ENCODE results near the gene PLA2G10. TPM values are rescaled to one million over a fixed set of nuclear protein-coding genes. Genes with fewer than 3 reads are reported as not detected.
"Not testable (repeated sequence)": the region's sequence is repeated elsewhere in the genome, so short reads cannot be mapped to it uniquely, and the experiment has no call there.

Gene PLA2G10
- total and polyA plus RNA-seq, 9 donors = 2.5 TPM; not detected in 8

GRCh38 chr16:14649816-14650215 is 44.3 kb downstream of the PLA2G10 start:
- Histone ChIP-seq H3K9me3 (no peaks in the 10 kb centered on the region), H3K27me3 (no peaks in the 10 kb centered on the region), H3K4me1 (ENCODE audit: insufficient read depth) (no peaks in the 10 kb centered on the region), H3K4me3 (no peak overlapping the region), H3K36me3 (no peaks in the 10 kb centered on the region), H3K27ac (no peak overlapping the region)
- no peak for DNase-seq
- intact Hi-C loops (cut with DNase I) = no loop called here
- TF ChIP-seq POLR2A (IDR thresholded peaks at IDR 0.05) (no peak), CTCF (IDR thresholded peaks at IDR 0.05) (no peak), EP300 (IDR thresholded peaks at IDR 0.05) (no peak)
- 94 to 95% (median 94%) methylated on average over 10 of the region's 10 CpGs for WGBS, 3 donors

GRCh38 chr16:14641926-14642325 is 52.2 kb downstream of the PLA2G10 start:
- TF ChIP-seq EP300 (IDR thresholded peaks at IDR 0.05) = no peak
- no peak for TF ChIP-seq POLR2A (IDR thresholded peaks at IDR 0.05)
- no peak for TF ChIP-seq CTCF (IDR thresholded peaks at IDR 0.05)
- peaks cover 1% of the 10 kb centered on the region for H3K4me1 ChIP-seq (ENCODE audit: insufficient read depth)
- H3K27me3 ChIP-seq = no peaks in the 10 kb centered on the region
- H3K9me3 ChIP-seq = no peaks in the 10 kb centered on the region
- no peak overlapping the region for H3K4me3 ChIP-seq
- 91 to 95% (median 93%) methylated on average over 7 of the region's 7 CpGs for WGBS, 3 donors
- DNase-seq = no peak
- H3K36me3 ChIP-seq = no peaks in the 10 kb centered on the region
- intact Hi-C loops (cut with DNase I) = no loop called here
- no peak overlapping the region for H3K27ac ChIP-seq

GRCh38 chr16:14641206-14641605 is 52.9 kb downstream of the PLA2G10 start:
- Histone ChIP-seq H3K36me3 (no peaks in the 10 kb centered on the region), H3K9me3 (no peaks in the 10 kb centered on the region), H3K4me3 (no peak overlapping the region), H3K4me1 (ENCODE audit: insufficient read depth) (peaks cover 2% of the 10 kb centered on the region), H3K27me3 (no peaks in the 10 kb centered on the region), H3K27ac (no peak overlapping the region)
- no peak for DNase-seq
- intact Hi-C loops (cut with DNase I) = no loop called here
- WGBS, 3 donors = 93 to 95% (median 94%) methylated on average over 8 of the region's 8 CpGs
- TF ChIP-seq POLR2A (IDR thresholded peaks at IDR 0.05) (no peak), CTCF (IDR thresholded peaks at IDR 0.05) (no peak), EP300 (IDR thresholded peaks at IDR 0.05) (no peak)

- Histone ChIP-seq H3K27ac (no peak overlapping the region), H3K36me3 (no peaks in the 10 kb centered on the region), H3K4me3 (no peak overlapping the region), H3K27me3 (no peaks in the 10 kb centered on the region), H3K4me1 (ENCODE audit: insufficient read depth) (peaks cover 2% of the 10 kb centered on the region), H3K9me3 (no peaks in the 10 kb centered on the region)
- no peak for TF ChIP-seq CTCF (IDR thresholded peaks at IDR 0.05)
- WGBS, 3 donors = 90 to 91% (median 90%) methylated on average over 10 of the region's 10 CpGs
- intact Hi-C loops (cut with DNase I) = no loop called here
- no peak for DNase-seq
These were observed 53.6 kb downstream of the PLA2G10 start for GRCh38 chr16:14640538-14640937.

GRCh38 chr16:14636951-14637240 is 57.2 kb downstream of the PLA2G10 start:
- not testable (repeated sequence) for H3K36me3 ChIP-seq; H3K9me3 ChIP-seq; H3K27me3 ChIP-seq; DNase-seq; H3K4me1 ChIP-seq (ENCODE audit: insufficient read depth); H3K4me3 ChIP-seq; H3K27ac ChIP-seq
- 26 to 40% (median 35%) methylated on average over 1 of the region's 1 CpG for WGBS, 3 donors
- intact Hi-C loops (cut with DNase I) = loop anchor here in 1 of 4 donors (10.0 kb wide), 1 partner anchor 332 kb away; no protein-coding TSS in a partner anchor

- WGBS, 3 donors = 46 to 53% (median 49%) methylated on average over 17 of the region's 17 CpGs
- not testable (repeated sequence) for H3K36me3 ChIP-seq; H3K4me3 ChIP-seq; H3K9me3 ChIP-seq; DNase-seq; H3K27ac ChIP-seq; H3K27me3 ChIP-seq; H3K4me1 ChIP-seq (ENCODE audit: insufficient read depth)
- intact Hi-C loops (cut with DNase I) = loop anchor here in 1 of 4 donors (10.0 kb wide), 1 partner anchor 332 kb away; no protein-coding TSS in a partner anchor
These were observed 57.7 kb downstream of the PLA2G10 start for GRCh38 chr16:14636179-14636950.
